ENCODE results near the gene KRT34. TPM values are rescaled to one million over a fixed set of nuclear protein-coding genes. Genes with fewer than 3 reads are reported as not detected.

The KRT34 gene
- total RNA-seq, 1 experiment from 2014 or later: not detected

- Mint-ChIP-seq H3K27ac (ENCODE audit: unreplicated experiment) (no peak within 1 kb of the TSS), H3K36me3 (ENCODE audit: insufficient read depth, unreplicated experiment) (no peaks in the 10 kb centered on the region), H3K9me3 (ENCODE audit: low read depth, unreplicated experiment) (peaks cover 6% of the 10 kb centered on the region), H3K4me1 (ENCODE audit: low read depth, unreplicated experiment) (no peaks in the 10 kb centered on the region), H3K4me3 (ENCODE audit: low read depth, unreplicated experiment) (no peak within 1 kb of the TSS), H3K27me3 (ENCODE audit: unreplicated experiment) (no peaks in the 10 kb centered on the region)
- no TSS peak for BruUV-seq (replicated peaks)
- CTCF ChIA-PET: interaction anchor here (1.0 to 1.1 kb wide), 2 partner anchors 9 to 20 kb away, joined by 3 to 5 read pairs; no protein-coding TSS in a partner anchor
- DNase-seq: no peak
- TF ChIP-seq, protein P1, sequence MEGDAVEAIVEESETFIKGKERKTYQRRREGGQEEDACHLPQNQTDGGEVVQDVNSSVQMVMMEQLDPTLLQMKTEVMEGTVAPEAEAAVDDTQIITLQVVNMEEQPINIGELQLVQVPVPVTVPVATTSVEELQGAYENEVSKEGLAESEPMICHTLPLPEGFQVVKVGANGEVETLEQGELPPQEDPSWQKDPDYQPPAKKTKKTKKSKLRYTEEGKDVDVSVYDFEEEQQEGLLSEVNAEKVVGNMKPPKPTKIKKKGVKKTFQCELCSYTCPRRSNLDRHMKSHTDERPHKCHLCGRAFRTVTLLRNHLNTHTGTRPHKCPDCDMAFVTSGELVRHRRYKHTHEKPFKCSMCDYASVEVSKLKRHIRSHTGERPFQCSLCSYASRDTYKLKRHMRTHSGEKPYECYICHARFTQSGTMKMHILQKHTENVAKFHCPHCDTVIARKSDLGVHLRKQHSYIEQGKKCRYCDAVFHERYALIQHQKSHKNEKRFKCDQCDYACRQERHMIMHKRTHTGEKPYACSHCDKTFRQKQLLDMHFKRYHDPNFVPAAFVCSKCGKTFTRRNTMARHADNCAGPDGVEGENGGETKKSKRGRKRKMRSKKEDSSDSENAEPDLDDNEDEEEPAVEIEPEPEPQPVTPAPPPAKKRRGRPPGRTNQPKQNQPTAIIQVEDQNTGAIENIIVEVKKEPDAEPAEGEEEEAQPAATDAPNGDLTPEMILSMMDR (IDR thresholded peaks at IDR 0.05; ENCODE audit: unreplicated experiment): no peak
- intact Hi-C loops (cut with micrococcal nuclease; ENCODE audit: unreplicated experiment): no loop called here
Measured at GRCh38 chr17:41369713-41370112, 12.4 kb downstream of the KRT34 start, which contains the start of gene KRT33B. Gene KRT33B, minus strand, starts transcription at chr17:41369813. Its CDS starts 63 bp downstream, at chr17:41369750.

- no TSS peak for BruUV-seq (replicated peaks)
- DNase-seq: no peak
- CTCF ChIA-PET: interaction anchor here (0.6 kb wide), 1 partner anchor 502 kb away, joined by 3 read pairs; no protein-coding TSS in a partner anchor
- intact Hi-C loops (cut with micrococcal nuclease; ENCODE audit: unreplicated experiment): no loop called here
- peaks cover 1% of the 10 kb centered on the region for H3K4me1 Mint-ChIP-seq (ENCODE audit: low read depth, unreplicated experiment)
- no peaks in the 10 kb centered on the region for H3K27me3 Mint-ChIP-seq (ENCODE audit: unreplicated experiment)
- H3K36me3 Mint-ChIP-seq (ENCODE audit: insufficient read depth, unreplicated experiment): no peaks in the 10 kb centered on the region
- no peak overlapping the region for H3K4me3 Mint-ChIP-seq (ENCODE audit: low read depth, unreplicated experiment)
- H3K27ac Mint-ChIP-seq (ENCODE audit: unreplicated experiment): no peak overlapping the region
- H3K9me3 Mint-ChIP-seq (ENCODE audit: low read depth, unreplicated experiment): peaks cover under 1% of the 10 kb centered on the region
- TF ChIP-seq, protein P1 (IDR thresholded peaks at IDR 0.05; ENCODE audit: unreplicated experiment): no peak
Measured at GRCh38 chr17:41369023-41369422, 13.1 kb downstream of the KRT34 start.

- Mint-ChIP-seq H3K27ac (ENCODE audit: unreplicated experiment) (no peak overlapping the region), H3K27me3 (ENCODE audit: unreplicated experiment) (no peaks in the 10 kb centered on the region), H3K4me3 (ENCODE audit: low read depth, unreplicated experiment) (no peak overlapping the region), H3K36me3 (ENCODE audit: insufficient read depth, unreplicated experiment) (no peaks in the 10 kb centered on the region), H3K4me1 (ENCODE audit: low read depth, unreplicated experiment) (peaks cover 13% of the 10 kb centered on the region), H3K9me3 (ENCODE audit: low read depth, unreplicated experiment) (no peaks in the 10 kb centered on the region)
- DNase-seq: no peak
- CTCF ChIA-PET: no interaction called here
- intact Hi-C loops (cut with micrococcal nuclease; ENCODE audit: unreplicated experiment): no loop called here
- no TSS peak for BruUV-seq (replicated peaks)
- TF ChIP-seq, protein P1 (IDR thresholded peaks at IDR 0.05; ENCODE audit: unreplicated experiment): no peak
Measured at GRCh38 chr17:41367426-41368075, 14.6 kb downstream of the KRT34 start.

- no TSS peak for BruUV-seq (replicated peaks)
- H3K27ac Mint-ChIP-seq (ENCODE audit: unreplicated experiment): no peak overlapping the region
- H3K9me3 Mint-ChIP-seq (ENCODE audit: low read depth, unreplicated experiment): no peaks in the 10 kb centered on the region
- no peaks in the 10 kb centered on the region for H3K27me3 Mint-ChIP-seq (ENCODE audit: unreplicated experiment)
- CTCF ChIA-PET: no interaction called here
- H3K4me3 Mint-ChIP-seq (ENCODE audit: low read depth, unreplicated experiment): no peak overlapping the region
- no peak for DNase-seq
- intact Hi-C loops (cut with micrococcal nuclease; ENCODE audit: unreplicated experiment): no loop called here
- no peaks in the 10 kb centered on the region for H3K36me3 Mint-ChIP-seq (ENCODE audit: insufficient read depth, unreplicated experiment)
- TF ChIP-seq, protein P1 (IDR thresholded peaks at IDR 0.05; ENCODE audit: unreplicated experiment): no peak
- peaks cover 24% of the 10 kb centered on the region for H3K4me1 Mint-ChIP-seq (ENCODE audit: low read depth, unreplicated experiment)
Measured at GRCh38 chr17:41366070-41366469, 16.0 kb downstream of the KRT34 start.

Measured in Calu3 (cell line).